DMS153 treated with DMSO at 0.1 percent for 48 hours (cell line): ENCODE measurements around the gene NDRG3.

Source experiments
- DNase-seq: peaks from one replicate; lab custom pipeline; 2025; ENCODE audit not compliant: unreplicated experiment; lab: John Stamatoyannopoulos, UW

The NDRG3 gene

GRCh38 chr20:36745927-36746659 lies at the start of gene NDRG3:
Gene NDRG3, minus strand, starts transcription at chr20:36746090. Its CDS starts 24,355 bp downstream, at chr20:36721735.
- peak; percentile 90 for DNase-seq

- no peak for DNase-seq
Measured at GRCh38 chr20:36794116-36794474, 48.2 kb upstream of the NDRG3 start.

- DNase-seq: no peak
Measured at GRCh38 chr20:36793294-36794115, 47.6 kb upstream of the NDRG3 start.

- DNase-seq: no peak
Measured at GRCh38 chr20:36792422-36792821, 46.5 kb upstream of the NDRG3 start.

GRCh38 chr20:36791862-36792261 lies 46.0 kb upstream of the NDRG3 start:
- no peak for DNase-seq

- no peak for DNase-seq
Measured at GRCh38 chr20:36786663-36787062, 40.8 kb upstream of the NDRG3 start.

- no peak for DNase-seq
Measured at GRCh38 chr20:36786246-36786645, 40.4 kb upstream of the NDRG3 start.

GRCh38 chr20:36785308-36785707 lies 39.4 kb upstream of the NDRG3 start:
- DNase-seq: no peak

GRCh38 chr20:36784900-36785299 lies 39.0 kb upstream of the NDRG3 start:
- no peak for DNase-seq

- no peak for DNase-seq
Measured at GRCh38 chr20:36784116-36784515, 38.2 kb upstream of the NDRG3 start.

GRCh38 chr20:36779656-36780025 lies 33.8 kb upstream of the NDRG3 start:
- DNase-seq: no peak

- no peak for DNase-seq
Measured at GRCh38 chr20:36778831-36779655, 33.2 kb upstream of the NDRG3 start.

- no peak for DNase-seq
Measured at GRCh38 chr20:36777576-36777975, 31.7 kb upstream of the NDRG3 start.

GRCh38 chr20:36777167-36777566 lies 31.3 kb upstream of the NDRG3 start:
- DNase-seq: no peak

- DNase-seq: no peak
Measured at GRCh38 chr20:36775826-36776225, 29.9 kb upstream of the NDRG3 start.

- no peak for DNase-seq
Measured at GRCh38 chr20:36775196-36775595, 29.3 kb upstream of the NDRG3 start.

- peak; percentile 96 for DNase-seq
Measured at GRCh38 chr20:36773597-36774390, 27.9 kb upstream of the NDRG3 start, which contains the start of gene DSN1. Gene DSN1, minus strand, starts transcription at chr20:36773763. Its CDS starts 2,305 bp downstream, at chr20:36771458.

GRCh38 chr20:36773107-36773596 lies 27.3 kb upstream of the NDRG3 start:
- DNase-seq: no peak

- no peak for DNase-seq
Measured at GRCh38 chr20:36770680-36771079, 24.8 kb upstream of the NDRG3 start.

- DNase-seq: no peak
Measured at GRCh38 chr20:36768768-36769430, 23.0 kb upstream of the NDRG3 start.
